MCF 10A (cell line): Measurements from ENCODE around the gene DCD. TPM values are rescaled to one million over a fixed set of nuclear protein-coding genes. Genes with fewer than 3 reads are reported as not detected.

Experiments
- Bru-seq: library from RNA; stranded (reverse); fragments of 400-500 nt; gene quantifications from one replicate; lab custom pipeline; 2021; lab: Mats Ljungman, UMichigan
- BruChase-seq, 2 experiments: library from RNA; stranded (reverse); fragments of 400-500 nt; gene quantifications; one replicate each; lab custom pipeline; 2021; lab: Mats Ljungman, UMichigan
- BruUV-seq: library from RNA; stranded (reverse); fragments of 400-500 nt; replicated peaks from 2 replicates; lab custom pipeline; 2021; lab: Mats Ljungman, UMichigan
- CTCF ChIA-PET: fragments of 300-600 bp; sonication (Branson Sonifier 250); formaldehyde crosslinking; extraction: SDS; loops from one replicate; lab custom pipeline; 2021; ENCODE audit warnings: antibody characterized with exemption, inconsistent platforms; lab: Yijun Ruan, JAX
- POLR2A ChIA-PET: fragments of 300-600, 350-650 bp; sonication (Branson Sonifier 250); formaldehyde crosslinking; extraction: SDS; loops from one replicate; lab custom pipeline; 2020; ENCODE audit warnings: antibody characterized with exemption, inconsistent platforms; lab: Yijun Ruan, JAX
- DNase-seq: peaks from one replicate; pipeline ENCODE4 v3.0.0-alpha.2; 2018; ENCODE audit not compliant: unreplicated experiment
- H3K27ac Mint-ChIP-seq: one replicate; pipeline ENCODE4 v1.8.0; 2022; ENCODE audit warnings: mild to moderate bottlenecking, low read depth, mixed read lengths; ENCODE audit not compliant: unreplicated experiment
- H3K27me3 Mint-ChIP-seq: one replicate; pipeline ENCODE4 v1.8.0; 2022; ENCODE audit warnings: mixed read lengths; ENCODE audit not compliant: insufficient read depth, unreplicated experiment
- H3K36me3 Mint-ChIP-seq: one replicate; pipeline ENCODE4 v1.8.0; 2022; ENCODE audit warnings: mild to moderate bottlenecking, moderate library complexity, mixed read lengths; ENCODE audit not compliant: insufficient read depth, unreplicated experiment
- H3K4me1 Mint-ChIP-seq: one replicate; pipeline ENCODE4 v1.8.0; 2022; ENCODE audit warnings: mixed read lengths; ENCODE audit not compliant: insufficient read depth, unreplicated experiment
- H3K4me3 Mint-ChIP-seq: one replicate; pipeline ENCODE4 v1.8.0; 2022; ENCODE audit warnings: mild to moderate bottlenecking, moderate library complexity, mixed read lengths; ENCODE audit not compliant: unreplicated experiment
- H3K9me3 Mint-ChIP-seq: one replicate; pipeline ENCODE4 v1.8.0; 2022; ENCODE audit warnings: mixed read lengths; ENCODE audit not compliant: unreplicated experiment
- CTCF ChIP-seq: fragments of 200-600 bp; IDR thresholded peaks from one replicate; pipeline ENCODE4 v1.8.0; 2022; ENCODE audit warnings: antibody characterized with exemption, mild to moderate bottlenecking; ENCODE audit not compliant: unreplicated experiment
- intact Hi-C: fragments of 100-400 bp; cut with micrococcal nuclease; formaldehyde crosslinking; loops from 2 replicates; pipeline ENCODE4 v1.14.1; 2022
- long read RNA-seq: library from polyadenylated mRNA; stranded (forward); transcript quantifications from one replicate; pipeline ENCODE4 v2.0.0, GENCODE V29; 2022
- total RNA-seq: library from RNA; stranded (reverse); gene quantifications from 2 replicates; pipeline ENCODE4 v1.2.3, GENCODE V29; 2022

DCD gene
- total RNA-seq (not detected in 2 replicates), Bru-seq, nascent RNA (not detected), BruChase-seq, experiment 1, labeled RNA remaining after a 6-hour chase (not detected), BruChase-seq, experiment 2, labeled RNA remaining after a 2-hour chase (not detected)
- long read RNA-seq = 0 reads

- Mint-ChIP-seq H3K36me3 (peaks cover 6% of the 10 kb centered on the region), H3K27ac (no peak within 1 kb of the TSS)
- CTCF ChIA-PET = no interaction called here
Measured at GRCh38 chr12:54648265-54648664, at the start of gene DCD. DCD (minus strand) TSS chr12:54648365; CDS start chr12:54648303, 62 bp downstream.

GRCh38 chr12:54697851-54698250 lies 49.7 kb upstream of the DCD start:
- DNase-seq = no peak
- Mint-ChIP-seq H3K4me1 (no peaks in the 10 kb centered on the region), H3K27me3 (peaks cover 83% of the 10 kb centered on the region), H3K27ac (no peak overlapping the region), H3K36me3 (no peaks in the 10 kb centered on the region), H3K9me3 (no peaks in the 10 kb centered on the region), H3K4me3 (no peak overlapping the region)
- POLR2A ChIA-PET = no interaction called here
- CTCF ChIA-PET = interaction anchor here (0.5 to 0.7 kb wide), 3 partner anchors 78 to 497 kb away, joined by 3 to 6 read pairs (median 3); no protein-coding TSS in a partner anchor
- intact Hi-C loops = no loop called here
- no TSS peak for BruUV-seq
- TF ChIP-seq CTCF = no peak

More at GRCh38 chr12:54648265-54648664, at the start of gene DCD:
- Mint-ChIP-seq H3K27me3 (peaks cover 50% of the 10 kb centered on the region), H3K4me1 (no peaks in the 10 kb centered on the region), H3K9me3 (no peaks in the 10 kb centered on the region), H3K4me3 (no peak within 1 kb of the TSS)
- no peak for TF ChIP-seq CTCF
- POLR2A ChIA-PET = no interaction called here
- BruUV-seq = no TSS peak
- intact Hi-C loops = no loop called here
- no peak for DNase-seq

- BruUV-seq = no TSS peak
- no peaks in the 10 kb centered on the region for H3K36me3 Mint-ChIP-seq
Measured at GRCh38 chr12:54692353-54692752, 44.2 kb upstream of the DCD start.

GRCh38 chr12:54689984-54690383 lies 41.8 kb upstream of the DCD start:
- intact Hi-C loops = no loop called here
- DNase-seq = peak; percentile 20
- ChIA-PET CTCF (interaction anchor here (0.6 to 1.3 kb wide), 7 partner anchors 10 to 1057 kb away, joined by 3 to 7 read pairs (median 4); no protein-coding TSS in a partner anchor), POLR2A (no interaction called here)
- Mint-ChIP-seq H3K9me3 (no peaks in the 10 kb centered on the region), H3K27me3 (peaks cover 94% of the 10 kb centered on the region), H3K27ac (no peak overlapping the region), H3K4me3 (no peak overlapping the region), H3K4me1 (peaks cover under 1% of the 10 kb centered on the region), H3K36me3 (no peaks in the 10 kb centered on the region)
- TF ChIP-seq CTCF = peak; percentile 25
- BruUV-seq = no TSS peak

More at GRCh38 chr12:54692353-54692752, 44.2 kb upstream of the DCD start:
- no peak overlapping the region for H3K4me3 Mint-ChIP-seq
- ChIA-PET POLR2A (no interaction called here), CTCF (interaction anchor here (0.6 to 2.4 kb wide), 4 partner anchors 10 to 97 kb away, joined by 3 to 26 read pairs (median 6); no protein-coding TSS in a partner anchor)
- TF ChIP-seq CTCF = no peak
- intact Hi-C loops = no loop called here
- H3K9me3 Mint-ChIP-seq = no peaks in the 10 kb centered on the region
- no peak for DNase-seq
- H3K4me1 Mint-ChIP-seq = no peaks in the 10 kb centered on the region
- H3K27me3 Mint-ChIP-seq = peaks cover 96% of the 10 kb centered on the region
- no peak overlapping the region for H3K27ac Mint-ChIP-seq
